Loucy (cell line): Measurements from ENCODE around the gene CEACAM5.

ENCODE experiments used
- H2AFZ ChIP-seq: fragments of 200-600 bp; sonication (generic); 2 replicates; pipeline ENCODE4 v1.6.0; 2016; ENCODE audit warnings: antibody characterized with exemption, mild to moderate bottlenecking, low read length, moderate library complexity
- H3F3A ChIP-seq: fragments of 200-600 bp; 2 replicates; pipeline ENCODE4 v1.6.0; 2016; ENCODE audit warnings: antibody characterized with exemption, low read depth, mild to moderate bottlenecking
- H3K27me3 ChIP-seq: fragments of 200-600 bp; sonication (generic); 2 replicates; pipeline ENCODE4 v1.6.1; 2014; ENCODE audit warnings: low read length, mild to moderate bottlenecking; ENCODE audit not compliant: insufficient read depth, poor library complexity, severe bottlenecking
- H3K36me3 ChIP-seq: fragments of 200-600 bp; sonication (generic); 2 replicates; pipeline ENCODE4 v1.6.1; 2016; ENCODE audit warnings: low read length; ENCODE audit not compliant: insufficient read depth
- H3K4me1 ChIP-seq: fragments of 200-600 bp; sonication (generic); 2 replicates; pipeline ENCODE4 v1.5.1; 2014; ENCODE audit warnings: low read length, mild to moderate bottlenecking; ENCODE audit not compliant: insufficient read depth, poor library complexity, severe bottlenecking
- H3K4me2 ChIP-seq: fragments of 200-600 bp; sonication (generic); 2 replicates; pipeline ENCODE4 v1.6.0; 2014; ENCODE audit warnings: antibody characterized with exemption, low read length, low read depth, mild to moderate bottlenecking; ENCODE audit not compliant: poor library complexity, severe bottlenecking
- H3K4me3 ChIP-seq: fragments of 200-600 bp; sonication (generic); 2 replicates; pipeline ENCODE4 v1.5.1; 2014; ENCODE audit warnings: low read length, mild to moderate bottlenecking, mixed read lengths; ENCODE audit not compliant: poor library complexity, severe bottlenecking
- H3K79me2 ChIP-seq: fragments of 200-600 bp; sonication (generic); 2 replicates; pipeline ENCODE4 v1.6.1; 2014; ENCODE audit warnings: low read length; ENCODE audit not compliant: insufficient read depth
- H3K9ac ChIP-seq: fragments of 200-600 bp; sonication (generic); 2 replicates; pipeline ENCODE4 v1.6.0; 2014; ENCODE audit warnings: mild to moderate bottlenecking, low read depth, low read length, moderate library complexity; ENCODE audit not compliant: poor library complexity, severe bottlenecking
- H3K9me2 ChIP-seq: fragments of 200-600 bp; sonication (generic); replicated peaks from 2 replicates; pipeline ENCODE4 v1.6.1; 2016; ENCODE audit warnings: low read depth, low read length, mixed read lengths
- H3K9me3 ChIP-seq: fragments of 200-600 bp; sonication (generic); 2 replicates; pipeline ENCODE4 v1.6.1; 2014; ENCODE audit warnings: mild to moderate bottlenecking, antibody characterized with exemption, low read length, low read depth; ENCODE audit not compliant: insufficient read depth
- H4K20me1 ChIP-seq: fragments of 200-600 bp; sonication (generic); 2 replicates; pipeline ENCODE4 v1.6.0; 2014; ENCODE audit warnings: antibody characterized with exemption, low read length, mild to moderate bottlenecking; ENCODE audit not compliant: insufficient read depth, poor library complexity, severe bottlenecking
- EZH2phosphoT487 ChIP-seq: fragments of 200-600 bp; IDR thresholded peaks from 2 replicates; pipeline ENCODE4 v1.6.1; 2018; ENCODE audit warnings: antibody characterized with exemption, mild to moderate bottlenecking, moderate library complexity, borderline replicate concordance
- TF ChIP-seq, protein P1 (sequence below): fragments of 200-600 bp; sonication (generic); conservative IDR thresholded peaks from 2 replicates; pipeline ENCODE4 v1.5.1; 2014; ENCODE audit warnings: mild to moderate bottlenecking, antibody characterized with exemption, low read length

Gene CEACAM5

DNA sequence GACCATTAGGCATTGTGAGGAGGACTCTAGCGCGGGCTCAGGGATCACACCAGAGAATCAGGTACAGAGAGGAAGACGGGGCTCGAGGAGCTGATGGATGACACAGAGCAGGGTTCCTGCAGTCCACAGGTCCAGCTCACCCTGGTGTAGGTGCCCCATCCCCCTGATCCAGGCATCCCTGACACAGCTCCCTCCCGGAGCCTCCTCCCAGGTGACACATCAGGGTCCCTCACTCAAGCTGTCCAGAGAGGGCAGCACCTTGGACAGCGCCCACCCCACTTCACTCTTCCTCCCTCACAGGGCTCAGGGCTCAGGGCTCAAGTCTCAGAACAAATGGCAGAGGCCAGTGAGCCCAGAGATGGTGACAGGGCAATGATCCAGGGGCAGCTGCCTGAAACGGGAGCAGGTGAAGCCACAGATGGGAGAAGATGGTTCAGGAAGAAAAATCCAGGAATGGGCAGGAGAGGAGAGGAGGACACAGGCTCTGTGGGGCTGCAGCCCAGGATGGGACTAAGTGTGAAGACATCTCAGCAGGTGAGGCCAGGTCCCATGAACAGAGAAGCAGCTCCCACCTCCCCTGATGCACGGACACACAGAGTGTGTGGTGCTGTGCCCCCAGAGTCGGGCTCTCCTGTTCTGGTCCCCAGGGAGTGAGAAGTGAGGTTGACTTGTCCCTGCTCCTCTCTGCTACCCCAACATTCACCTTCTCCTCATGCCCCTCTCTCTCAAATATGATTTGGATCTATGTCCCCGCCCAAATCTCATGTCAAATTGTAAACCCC, 2.8 kb upstream of the CEACAM5 start:
- Histone ChIP-seq H3K4me1 (no peaks in the 10 kb centered on the region), H3K9me2 (no peaks in the 10 kb centered on the region), H3K4me2 (no peak overlapping the region), H3K79me2 (no peaks in the 10 kb centered on the region), H3K9ac (no peak overlapping the region), H3K36me3 (no peaks in the 10 kb centered on the region), H2AFZ (no peak overlapping the region), H3K27me3 (no peaks in the 10 kb centered on the region), H4K20me1 (no peaks in the 10 kb centered on the region), H3K9me3 (no peaks in the 10 kb centered on the region), H3K4me3 (no peak overlapping the region), H3F3A (no peaks in the 10 kb centered on the region)
- TF ChIP-seq, protein P1, sequence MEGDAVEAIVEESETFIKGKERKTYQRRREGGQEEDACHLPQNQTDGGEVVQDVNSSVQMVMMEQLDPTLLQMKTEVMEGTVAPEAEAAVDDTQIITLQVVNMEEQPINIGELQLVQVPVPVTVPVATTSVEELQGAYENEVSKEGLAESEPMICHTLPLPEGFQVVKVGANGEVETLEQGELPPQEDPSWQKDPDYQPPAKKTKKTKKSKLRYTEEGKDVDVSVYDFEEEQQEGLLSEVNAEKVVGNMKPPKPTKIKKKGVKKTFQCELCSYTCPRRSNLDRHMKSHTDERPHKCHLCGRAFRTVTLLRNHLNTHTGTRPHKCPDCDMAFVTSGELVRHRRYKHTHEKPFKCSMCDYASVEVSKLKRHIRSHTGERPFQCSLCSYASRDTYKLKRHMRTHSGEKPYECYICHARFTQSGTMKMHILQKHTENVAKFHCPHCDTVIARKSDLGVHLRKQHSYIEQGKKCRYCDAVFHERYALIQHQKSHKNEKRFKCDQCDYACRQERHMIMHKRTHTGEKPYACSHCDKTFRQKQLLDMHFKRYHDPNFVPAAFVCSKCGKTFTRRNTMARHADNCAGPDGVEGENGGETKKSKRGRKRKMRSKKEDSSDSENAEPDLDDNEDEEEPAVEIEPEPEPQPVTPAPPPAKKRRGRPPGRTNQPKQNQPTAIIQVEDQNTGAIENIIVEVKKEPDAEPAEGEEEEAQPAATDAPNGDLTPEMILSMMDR = no peak
- TF ChIP-seq EZH2phosphoT487 = no peak

DNA sequence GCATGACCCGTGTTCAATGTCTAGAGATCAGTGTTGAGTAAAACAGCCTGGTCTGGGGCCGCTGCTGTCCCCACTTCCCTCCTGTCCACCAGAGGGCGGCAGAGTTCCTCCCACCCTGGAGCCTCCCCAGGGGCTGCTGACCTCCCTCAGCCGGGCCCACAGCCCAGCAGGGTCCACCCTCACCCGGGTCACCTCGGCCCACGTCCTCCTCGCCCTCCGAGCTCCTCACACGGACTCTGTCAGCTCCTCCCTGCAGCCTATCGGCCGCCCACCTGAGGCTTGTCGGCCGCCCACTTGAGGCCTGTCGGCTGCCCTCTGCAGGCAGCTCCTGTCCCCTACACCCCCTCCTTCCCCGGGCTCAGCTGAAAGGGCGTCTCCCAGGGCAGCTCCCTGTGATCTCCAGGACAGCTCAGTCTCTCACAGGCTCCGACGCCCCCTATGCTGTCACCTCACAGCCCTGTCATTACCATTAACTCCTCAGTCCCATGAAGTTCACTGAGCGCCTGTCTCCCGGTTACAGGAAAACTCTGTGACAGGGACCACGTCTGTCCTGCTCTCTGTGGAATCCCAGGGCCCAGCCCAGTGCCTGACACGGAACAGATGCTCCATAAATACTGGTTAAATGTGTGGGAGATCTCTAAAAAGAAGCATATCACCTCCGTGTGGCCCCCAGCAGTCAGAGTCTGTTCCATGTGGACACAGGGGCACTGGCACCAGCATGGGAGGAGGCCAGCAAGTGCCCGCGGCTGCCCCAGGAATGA, 1.5 kb upstream of the CEACAM5 start:
- H3K9me2 ChIP-seq = no peaks in the 10 kb centered on the region
- no peaks in the 10 kb centered on the region for H3K27me3 ChIP-seq
- no peaks in the 10 kb centered on the region for H4K20me1 ChIP-seq
- H2AFZ ChIP-seq = peak overlapping the region; percentile 71; the same call in 1 of the 2 replicates
- TF ChIP-seq EZH2phosphoT487 = no peak
- TF ChIP-seq, protein P1 = peak; percentile 100
- no peaks in the 10 kb centered on the region for H3K36me3 ChIP-seq
- no peaks in the 10 kb centered on the region for H3F3A ChIP-seq
- no peaks in the 10 kb centered on the region for H3K9me3 ChIP-seq
- no peaks in the 10 kb centered on the region for H3K4me1 ChIP-seq
- no peak overlapping the region for H3K4me3 ChIP-seq
- H3K4me2 ChIP-seq = peak overlapping the region; percentile 22
- no peak overlapping the region for H3K9ac ChIP-seq
- no peaks in the 10 kb centered on the region for H3K79me2 ChIP-seq

- Histone ChIP-seq H3K4me2 (no peak overlapping the region), H3K9me2 (no peaks in the 10 kb centered on the region), H4K20me1 (no peaks in the 10 kb centered on the region), H3K4me3 (no peak overlapping the region), H3K9me3 (no peaks in the 10 kb centered on the region), H3K36me3 (no peaks in the 10 kb centered on the region), H3K27me3 (no peaks in the 10 kb centered on the region), H3K79me2 (no peaks in the 10 kb centered on the region), H3K9ac (no peak overlapping the region), H2AFZ (no peak overlapping the region), H3F3A (no peaks in the 10 kb centered on the region), H3K4me1 (no peaks in the 10 kb centered on the region)
- no peak for TF ChIP-seq EZH2phosphoT487
- TF ChIP-seq, protein P1 = no peak
Measured at GRCh38 chr19:41707502-41707812, 969 bp upstream of the CEACAM5 start.
